HG03378 (cell line): Measurements from ENCODE around the gene MELTF.

Experiments used
- ATAC-seq: cut with Tn5 transposase; IDR thresholded peaks from one replicate; pipeline ENCODE4 v1.9.1; 2021; ENCODE audit warnings: mild to moderate bottlenecking, moderate library complexity; ENCODE audit not compliant: unreplicated experiment

The MELTF gene

GRCh38 chr3:196969134-196969659 lies 60.4 kb downstream of the MELTF start:
- no peak for ATAC-seq

GRCh38 chr3:196968233-196969133 lies 61.1 kb downstream of the MELTF start, which contains the start of gene PIGZ:
Gene PIGZ (minus strand): TSS chr3:196968833. CDS start chr3:196952031, 16,802 bp downstream.
- no peak for ATAC-seq

- ATAC-seq: no peak
Observed at GRCh38 chr3:196967412-196968232, 62.0 kb downstream of the MELTF start.

- ATAC-seq: no peak
Observed at GRCh38 chr3:196966526-196967401, 62.9 kb downstream of the MELTF start.

- no peak for ATAC-seq
Observed at GRCh38 chr3:196965804-196966173, 63.8 kb downstream of the MELTF start.

- ATAC-seq: no peak
Observed at GRCh38 chr3:196965112-196965803, 64.4 kb downstream of the MELTF start.

- no peak for ATAC-seq
Observed at GRCh38 chr3:196963631-196963953, 66.0 kb downstream of the MELTF start.

- no peak for ATAC-seq
Observed at GRCh38 chr3:196962930-196963630, 66.5 kb downstream of the MELTF start.

- ATAC-seq: no peak
Observed at GRCh38 chr3:196962108-196962929, 67.3 kb downstream of the MELTF start.

GRCh38 chr3:196954832-196955231 lies 74.8 kb downstream of the MELTF start:
- ATAC-seq: no peak
